Measurements from ENCODE around the gene MBNL1. TPM values are rescaled to one million over a fixed set of nuclear protein-coding genes. Genes with fewer than 3 reads are reported as not detected.

MBNL1 gene
- total and polyA plus RNA-seq, 5 experiments from 2014 or later = 298 to 423 (median 370) TPM

DNA sequence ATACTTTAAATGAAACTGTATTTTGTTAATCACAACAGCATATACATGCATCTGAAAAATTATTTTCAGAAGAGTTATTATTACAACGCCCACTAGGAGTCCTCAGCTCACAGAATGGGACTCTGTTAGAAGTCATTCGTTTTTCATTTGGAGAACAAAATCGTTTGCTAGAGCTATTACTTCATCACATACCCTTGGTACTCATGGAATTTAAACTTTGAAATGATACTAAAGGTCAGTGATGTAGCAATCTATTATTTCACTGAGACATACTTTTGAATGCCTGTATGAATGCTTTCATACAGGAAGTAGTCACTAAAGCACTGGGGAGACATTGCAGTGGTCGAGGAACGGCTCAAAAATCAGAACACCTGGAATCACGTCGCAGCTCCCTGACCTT is 198.1 kb downstream of the MBNL1 start:
- Mint-ChIP-seq H3K36me3 (peaks cover 5 to 41% (median 11%) of the 10 kb centered on the region in 3 donors), H3K27me3 (no peaks in the 10 kb centered on the region), H3K9me3 (peaks cover 0 to 2% (median 0%) of the 10 kb centered on the region in 9 donors), H3K4me3 (peak overlapping the region in 2 of 10 donors; percentile 31 to 70), H3K27ac (peak overlapping the region in 6 of 10 donors; percentile 29 to 76 (median 62)), H3K4me1 (peaks cover 8 to 14% (median 11%) of the 10 kb centered on the region in 4 donors)
- DNase-seq (peak in 3 of 10 donors; percentile 29 to 41 (median 36)), ATAC-seq (peak; percentile 71 to 83)
- POLR2A ChIA-PET = interaction anchor here (0.6 to 0.7 kb wide), 2 partner anchors 435 to 1184 kb away, joined by 4 read pairs; no protein-coding TSS in a partner anchor

DNA sequence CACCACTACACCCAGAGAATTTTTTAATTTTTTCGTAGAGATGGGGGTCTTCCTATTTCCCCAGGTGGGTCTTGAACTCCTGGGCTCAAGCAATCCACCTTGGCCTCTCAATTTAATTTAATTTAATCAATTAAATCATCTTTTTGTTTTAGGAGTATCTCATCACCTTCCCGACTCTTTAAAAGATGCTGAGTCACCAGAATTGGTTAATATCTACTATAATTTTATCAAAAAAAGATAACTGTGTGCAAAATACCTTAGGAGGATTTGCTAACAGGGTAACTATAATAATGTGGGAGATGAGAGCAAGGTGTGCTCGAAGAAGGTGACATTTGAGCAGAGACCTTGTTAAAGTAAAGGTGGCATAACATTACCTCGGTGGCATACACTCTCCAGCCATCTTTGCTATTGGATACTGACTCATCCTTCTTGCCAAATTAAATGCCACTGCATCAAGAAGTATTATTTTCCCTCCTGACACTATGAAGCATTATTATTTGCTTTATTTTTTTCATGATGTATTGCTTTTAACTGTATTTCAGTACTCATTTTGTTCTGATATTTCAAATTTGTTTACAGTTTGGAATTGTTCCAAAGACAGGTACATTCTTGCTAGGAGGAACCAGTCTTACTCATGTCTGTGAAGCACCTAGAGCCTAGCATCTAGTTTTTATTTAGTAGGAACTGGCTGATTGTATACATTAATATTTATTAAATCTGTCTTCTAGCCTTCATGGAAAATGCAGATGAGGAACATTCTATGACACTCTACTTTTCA is 200.7 kb downstream of the MBNL1 start:
- POLR2A ChIA-PET = no interaction called here
- Mint-ChIP-seq H3K4me1 (peaks cover 15 to 25% (median 20%) of the 10 kb centered on the region in 4 donors), H3K4me3 (no peak overlapping the region)

DNA sequence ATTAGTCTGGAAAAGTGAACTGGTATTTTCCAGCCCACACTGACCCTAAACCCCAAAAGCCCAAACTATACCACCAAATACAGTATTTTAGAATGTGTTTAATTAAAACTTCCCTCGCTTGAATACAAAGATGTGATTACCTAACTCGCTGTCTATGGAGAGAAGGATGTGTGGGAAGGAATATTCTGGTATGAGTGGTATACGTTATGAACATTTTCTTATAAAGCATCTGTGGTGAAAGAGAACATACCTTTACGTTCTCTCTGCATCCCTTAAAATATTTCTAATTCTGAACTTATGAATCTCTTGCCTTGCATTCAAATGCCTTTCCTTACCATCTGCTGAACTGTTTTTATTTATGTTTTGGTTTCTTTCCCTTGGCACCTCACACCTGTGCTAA is 201.4 kb downstream of the MBNL1 start:
- H3K27me3 Mint-ChIP-seq = no peaks in the 10 kb centered on the region
- H3K4me3 Mint-ChIP-seq = no peak overlapping the region
- POLR2A ChIA-PET = no interaction called here
- peaks cover 0 to 2% (median 0%) of the 10 kb centered on the region in 9 donors for H3K9me3 Mint-ChIP-seq
- ATAC-seq (no peak), DNase-seq (no peak)
- H3K4me1 Mint-ChIP-seq = peaks cover 15 to 25% (median 18%) of the 10 kb centered on the region in 4 donors
- H3K27ac Mint-ChIP-seq = peak overlapping the region in 6 of 10 donors; percentile 8 to 86 (median 57)
- H3K36me3 Mint-ChIP-seq = peaks cover under 1 to 16% (median 4%) of the 10 kb centered on the region in 3 donors

More for the DNA sequence above, 200.7 kb downstream of the MBNL1 start:
- Mint-ChIP-seq H3K9me3 (peaks cover 0 to 2% (median 0%) of the 10 kb centered on the region in 9 donors), H3K27ac (peak overlapping the region in 7 of 10 donors; percentile 8 to 86 (median 54)), H3K27me3 (no peaks in the 10 kb centered on the region), H3K36me3 (peaks cover 5 to 22% (median 8%) of the 10 kb centered on the region in 3 donors)
- ATAC-seq (no peak), DNase-seq (no peak)

DNA sequence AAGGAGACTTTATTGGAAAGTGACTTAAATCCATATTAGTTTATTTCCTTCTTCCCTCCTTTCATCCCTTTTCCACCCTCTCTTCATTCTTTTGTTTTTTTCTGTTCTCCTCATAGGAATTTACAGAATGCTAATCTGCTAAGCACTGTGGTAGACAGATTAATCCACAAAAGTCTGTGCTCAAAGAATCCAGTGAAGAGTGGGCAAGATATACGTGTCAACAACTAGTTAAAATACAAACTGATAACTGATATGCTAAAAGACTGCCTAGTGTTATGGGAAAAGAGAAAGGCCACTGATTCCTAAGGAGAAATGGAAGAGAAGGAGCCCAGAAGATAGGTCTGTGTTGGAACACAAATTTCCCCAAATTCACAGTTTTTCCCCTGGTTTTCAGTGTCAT is 202.2 kb downstream of the MBNL1 start:
- POLR2A ChIA-PET = no interaction called here
- peaks cover 15 to 25% (median 18%) of the 10 kb centered on the region in 4 donors for H3K4me1 Mint-ChIP-seq
- H3K9me3 Mint-ChIP-seq = peaks cover 0 to 2% (median 0%) of the 10 kb centered on the region in 9 donors
- DNase-seq = no peak
- ATAC-seq = no peak
- H3K36me3 Mint-ChIP-seq = peaks cover 0 to 8% (median 4%) of the 10 kb centered on the region in 3 donors
- H3K4me3 Mint-ChIP-seq = peak overlapping the region in 2 of 10 donors; percentile 3 to 69
- peak overlapping the region in 9 of 10 donors; percentile 4 to 86 (median 60) for H3K27ac Mint-ChIP-seq
- no peaks in the 10 kb centered on the region for H3K27me3 Mint-ChIP-seq

DNA sequence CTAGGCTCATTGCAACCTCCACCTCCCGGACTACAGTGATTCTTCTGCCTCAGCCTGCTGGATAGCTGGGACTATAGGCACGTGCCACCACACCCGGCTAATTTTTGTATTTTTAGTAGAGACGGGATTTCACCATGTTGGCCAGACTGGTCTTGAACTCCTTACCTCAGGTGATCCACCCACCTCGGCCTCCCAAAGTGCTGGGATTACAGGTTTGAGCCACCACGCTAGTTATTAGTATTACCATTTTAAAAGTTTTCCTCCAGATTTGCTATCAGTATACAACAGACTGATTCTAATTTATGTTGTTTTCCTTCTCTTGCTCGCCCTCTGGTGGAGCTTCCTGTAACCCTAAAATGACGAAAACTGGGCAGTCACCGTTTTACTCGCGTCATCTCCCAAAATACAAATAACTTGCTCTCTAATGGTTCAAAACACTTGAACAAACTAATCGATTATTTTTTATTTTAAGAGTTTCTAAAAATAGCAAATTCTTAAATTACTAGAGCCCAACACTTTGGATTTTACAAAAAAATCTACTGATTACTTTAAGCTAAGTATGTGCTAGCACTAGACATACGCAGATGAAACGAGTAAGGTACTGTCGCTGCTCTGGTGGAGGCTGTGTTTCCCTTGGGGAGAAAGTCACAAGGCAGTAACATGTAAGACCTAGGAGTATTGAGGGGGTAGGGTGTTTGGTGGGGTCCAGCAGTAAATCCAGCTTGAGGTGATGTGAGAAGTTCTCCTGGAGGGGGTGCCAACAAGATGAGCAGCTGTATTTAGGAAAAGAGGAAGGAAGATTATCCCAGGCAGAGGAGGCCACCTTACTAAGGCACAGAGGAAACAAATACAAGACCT is 203.3 kb downstream of the MBNL1 start:
- H3K4me1 Mint-ChIP-seq = peaks cover 10 to 21% (median 15%) of the 10 kb centered on the region in 4 donors
- H3K36me3 Mint-ChIP-seq = peaks cover 0 to under 1% (median under 1%) of the 10 kb centered on the region in 3 donors
- H3K27me3 Mint-ChIP-seq = no peaks in the 10 kb centered on the region
- H3K27ac Mint-ChIP-seq = peak overlapping the region; percentile 75 to 92 (median 90)
- peak overlapping the region; percentile 57 to 80 (median 71) for H3K4me3 Mint-ChIP-seq
- peaks cover 0 to under 1% (median 0%) of the 10 kb centered on the region in 9 donors for H3K9me3 Mint-ChIP-seq
- POLR2A ChIA-PET = interaction anchor here (0.6 to 1.7 kb wide), 5 partner anchors 30 to 287 kb away, joined by 3 to 6 read pairs (median 4); no protein-coding TSS in a partner anchor
- peak; percentile 86 to 88 for ATAC-seq
- peak; percentile 32 to 79 (median 68) for DNase-seq

DNA sequence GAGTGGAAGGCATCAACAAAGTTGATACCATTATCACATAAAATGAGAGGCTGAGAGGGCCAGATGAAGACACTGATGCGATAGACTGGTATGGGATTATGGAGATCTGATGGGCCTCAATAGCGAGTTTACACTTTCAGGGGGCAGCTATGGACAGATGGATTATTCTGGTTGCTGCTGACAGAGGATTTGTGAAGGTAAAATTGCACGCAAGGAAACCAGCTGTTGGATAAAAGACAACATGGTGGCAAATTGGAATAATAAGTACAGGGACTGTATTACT is 203.9 kb downstream of the MBNL1 start:
- Mint-ChIP-seq H3K4me3 (peak overlapping the region; percentile 57 to 80 (median 71)), H3K27ac (peak overlapping the region; percentile 75 to 92 (median 90)), H3K4me1 (peaks cover 9 to 21% (median 14%) of the 10 kb centered on the region in 4 donors), H3K27me3 (no peaks in the 10 kb centered on the region), H3K9me3 (no peaks in the 10 kb centered on the region), H3K36me3 (no peaks in the 10 kb centered on the region)
- ATAC-seq (no peak), DNase-seq (no peak)
- POLR2A ChIA-PET = interaction anchor here (1.1 to 1.7 kb wide), 3 partner anchors 29 to 287 kb away, joined by 3 to 5 read pairs (median 4); no protein-coding TSS in a partner anchor

DNA sequence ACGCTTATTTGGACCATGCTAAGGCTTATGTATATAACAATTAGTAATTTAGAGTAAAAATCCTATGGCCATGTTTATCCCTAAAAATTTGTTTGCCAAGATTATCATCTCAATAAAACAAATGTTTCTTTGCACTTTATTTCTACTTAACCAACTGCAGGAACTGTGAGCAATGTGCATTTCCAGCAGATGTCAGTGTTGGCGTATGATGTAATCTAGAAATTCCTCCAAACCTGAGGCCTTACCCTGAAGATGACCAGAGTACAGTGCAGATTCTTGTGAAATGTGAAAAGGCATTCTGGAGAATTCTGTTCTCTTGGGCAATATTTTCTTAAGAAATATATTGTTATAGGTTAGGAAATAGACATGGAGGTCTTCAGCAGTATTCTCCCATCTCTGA is 205.9 kb downstream of the MBNL1 start:
- no peak for DNase-seq
- POLR2A ChIA-PET = interaction anchor here (0.8 kb wide), 1 partner anchor 56 kb away, joined by 3 read pairs; no protein-coding TSS in a partner anchor
- no peaks in the 10 kb centered on the region for H3K9me3 Mint-ChIP-seq

DNA sequence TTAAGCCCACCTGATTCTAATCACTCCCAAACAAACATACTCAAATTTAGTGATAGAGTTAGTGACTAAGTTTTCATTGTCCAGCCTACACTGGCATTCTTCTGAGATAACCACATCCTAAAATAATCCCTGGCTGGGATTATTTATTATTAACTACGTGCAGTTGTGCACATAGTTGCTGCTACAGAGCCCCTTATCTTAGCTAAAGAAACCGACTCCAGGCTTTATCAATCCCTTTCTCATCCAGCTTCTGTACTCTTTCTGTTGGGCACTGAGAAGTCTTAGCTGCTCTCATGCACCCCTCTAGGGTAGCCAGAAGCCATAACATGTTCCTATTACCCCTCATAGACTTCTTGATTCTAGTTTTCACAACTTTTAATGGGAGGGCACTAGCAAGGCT is 208.7 kb downstream of the MBNL1 start:
- Mint-ChIP-seq H3K36me3 (peaks cover 0 to 16% (median 12%) of the 10 kb centered on the region in 3 donors), H3K27me3 (peaks cover 0 to 5% (median 0%) of the 10 kb centered on the region in 5 donors), H3K9me3 (peaks cover 0 to 16% (median 7%) of the 10 kb centered on the region in 9 donors), H3K27ac (no peak overlapping the region), H3K4me1 (peaks cover 4 to 22% (median 6%) of the 10 kb centered on the region in 4 donors), H3K4me3 (no peak overlapping the region)
- ATAC-seq = no peak
- no peak for DNase-seq
- POLR2A ChIA-PET = no interaction called here

More for the DNA sequence above, 205.9 kb downstream of the MBNL1 start:
- no peak for ATAC-seq
- Mint-ChIP-seq H3K4me3 (no peak overlapping the region), H3K27ac (no peak overlapping the region), H3K27me3 (no peaks in the 10 kb centered on the region), H3K36me3 (no peaks in the 10 kb centered on the region), H3K4me1 (peaks cover 9 to 21% (median 14%) of the 10 kb centered on the region in 4 donors)

DNA sequence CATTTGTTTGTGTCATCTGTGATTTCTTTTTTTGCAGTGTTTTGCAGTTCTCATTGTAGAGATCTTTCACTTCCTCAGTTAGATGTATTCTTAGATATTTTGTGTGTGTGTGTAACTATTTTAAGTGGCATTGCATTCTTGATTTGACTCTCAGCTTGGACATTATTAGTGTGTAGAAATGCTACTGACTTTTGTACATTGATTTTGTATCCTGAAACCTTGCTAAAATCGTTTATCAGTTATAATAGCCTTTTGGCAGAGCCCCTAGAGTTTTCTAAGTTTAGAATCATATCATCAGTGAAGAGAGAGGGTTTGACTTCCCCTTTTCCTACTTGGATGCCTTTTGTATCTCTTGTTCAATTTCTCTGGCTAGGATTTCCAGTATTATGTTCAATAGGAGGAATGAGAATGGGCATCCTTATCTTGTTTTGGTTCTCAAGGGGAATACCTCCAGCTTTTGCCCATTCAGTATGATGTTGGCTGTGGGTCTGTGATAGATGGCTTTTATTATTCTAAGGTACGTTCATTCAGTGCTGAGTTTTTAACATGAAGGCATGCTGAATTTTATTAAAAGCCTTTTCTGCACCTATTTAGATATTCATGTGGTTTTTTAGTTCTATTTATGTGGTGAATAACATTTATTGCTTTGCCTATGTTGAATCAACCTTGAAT is 211.7 kb downstream of the MBNL1 start:
- peak overlapping the region in 1 of 10 donors; percentile 42 for H3K27ac Mint-ChIP-seq
- peaks cover 0 to 17% (median 0%) of the 10 kb centered on the region in 4 donors for H3K4me1 Mint-ChIP-seq
- peaks cover 0 to 34% (median 16%) of the 10 kb centered on the region in 9 donors for H3K9me3 Mint-ChIP-seq
- H3K4me3 Mint-ChIP-seq = no peak overlapping the region
- POLR2A ChIA-PET = no interaction called here
- peaks cover 6 to 37% (median 27%) of the 10 kb centered on the region in 3 donors for H3K36me3 Mint-ChIP-seq
- no peak for ATAC-seq
- peaks cover 0 to 5% (median 0%) of the 10 kb centered on the region in 5 donors for H3K27me3 Mint-ChIP-seq
- no peak for DNase-seq

DNA sequence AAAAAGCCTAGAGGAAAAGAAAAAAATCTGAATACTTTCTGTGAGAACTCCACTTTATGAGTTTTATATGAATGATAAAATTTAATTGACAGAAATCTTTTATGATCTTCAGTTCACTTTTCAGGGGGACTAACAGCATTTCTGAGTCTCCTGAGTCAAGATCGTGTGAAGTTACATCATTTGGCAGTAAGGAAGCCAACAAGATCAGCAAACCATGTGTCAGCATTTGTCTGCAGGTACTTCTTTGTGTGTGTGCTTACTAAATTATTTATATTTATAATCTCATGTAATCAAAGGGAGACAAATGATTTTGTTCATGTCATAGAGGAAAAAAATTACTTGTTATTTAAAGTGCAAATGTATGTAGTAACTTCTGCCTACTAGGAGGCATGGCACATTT is 217.6 kb downstream of the MBNL1 start:
- no peak for ATAC-seq
- peaks cover 0 to 7% (median 0%) of the 10 kb centered on the region in 5 donors for H3K27me3 Mint-ChIP-seq
- peaks cover 0 to 2% (median 0%) of the 10 kb centered on the region in 4 donors for H3K4me1 Mint-ChIP-seq
- no peak overlapping the region for H3K27ac Mint-ChIP-seq
- no peak overlapping the region for H3K4me3 Mint-ChIP-seq
- POLR2A ChIA-PET = no interaction called here
- H3K36me3 Mint-ChIP-seq = peaks cover 12 to 36% (median 30%) of the 10 kb centered on the region in 3 donors
- no peak for DNase-seq
- peaks cover 0 to 28% (median 14%) of the 10 kb centered on the region in 9 donors for H3K9me3 Mint-ChIP-seq

DNA sequence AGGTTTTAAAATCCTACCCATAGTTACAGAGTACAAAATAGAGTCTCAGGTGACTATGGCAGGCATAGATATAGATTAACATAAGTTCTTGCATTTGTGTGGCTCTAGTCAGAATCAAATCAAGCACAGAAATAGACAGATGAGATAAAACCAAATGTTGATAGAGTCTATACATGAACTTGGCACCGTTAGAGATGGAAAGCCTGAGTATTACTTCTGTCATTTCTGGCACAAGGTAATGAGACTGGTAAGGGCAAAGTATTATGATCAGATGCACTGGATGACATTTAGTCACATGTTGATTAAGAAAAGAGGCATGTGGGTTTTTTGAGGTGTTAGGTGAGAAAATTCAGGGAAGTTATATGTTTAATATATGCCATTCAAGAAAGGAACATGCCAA is 219.7 kb downstream of the MBNL1 start:
- Mint-ChIP-seq H3K4me3 (no peak overlapping the region), H3K9me3 (peaks cover 0 to 8% (median 3%) of the 10 kb centered on the region in 9 donors), H3K36me3 (peaks cover 9 to 18% (median 11%) of the 10 kb centered on the region in 3 donors), H3K27ac (no peak overlapping the region), H3K4me1 (no peaks in the 10 kb centered on the region), H3K27me3 (peaks cover 0 to 5% (median 0%) of the 10 kb centered on the region in 5 donors)
- DNase-seq (no peak), ATAC-seq (no peak)
- POLR2A ChIA-PET = no interaction called here

DNA sequence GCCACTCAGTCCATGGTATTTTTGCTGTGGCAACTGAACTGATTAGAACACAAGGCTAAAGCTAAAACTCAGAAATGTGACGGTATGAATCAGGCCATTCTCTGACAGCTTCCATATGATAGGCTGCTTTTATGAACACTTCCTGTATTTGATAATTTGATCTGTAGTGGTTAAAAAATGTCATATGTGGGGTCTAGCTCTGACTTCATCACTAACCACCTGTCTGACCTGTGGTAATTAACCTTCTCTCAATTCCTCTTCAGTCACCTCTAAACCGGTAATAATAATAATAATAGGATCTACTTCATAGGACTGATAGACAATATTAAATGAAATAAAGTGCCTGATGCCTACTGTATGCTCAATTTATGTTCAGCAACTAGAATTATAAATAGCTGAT is 223.2 kb downstream of the MBNL1 start:
- ATAC-seq = no peak
- no peak overlapping the region for H3K27ac Mint-ChIP-seq
- no peak overlapping the region for H3K4me3 Mint-ChIP-seq
- POLR2A ChIA-PET = no interaction called here
- peaks cover 2 to 6% (median 5%) of the 10 kb centered on the region in 3 donors for H3K36me3 Mint-ChIP-seq
- H3K4me1 Mint-ChIP-seq = peaks cover 0 to 3% (median 1%) of the 10 kb centered on the region in 4 donors
- no peak for DNase-seq
- H3K9me3 Mint-ChIP-seq = peaks cover 0 to 3% (median 0%) of the 10 kb centered on the region in 9 donors
- peaks cover 0 to 2% (median 0%) of the 10 kb centered on the region in 5 donors for H3K27me3 Mint-ChIP-seq

Measured in naive thymus-derived CD8-positive, alpha-beta T cell (primary cell).